ENCODE measurements around the gene GALNT18. TPM values are rescaled to one million over a fixed set of nuclear protein-coding genes. Genes with fewer than 3 reads are reported as not detected.

The GALNT18 gene
- total RNA-seq, 1 donor from 2014 or later: 22.1 TPM

DNA sequence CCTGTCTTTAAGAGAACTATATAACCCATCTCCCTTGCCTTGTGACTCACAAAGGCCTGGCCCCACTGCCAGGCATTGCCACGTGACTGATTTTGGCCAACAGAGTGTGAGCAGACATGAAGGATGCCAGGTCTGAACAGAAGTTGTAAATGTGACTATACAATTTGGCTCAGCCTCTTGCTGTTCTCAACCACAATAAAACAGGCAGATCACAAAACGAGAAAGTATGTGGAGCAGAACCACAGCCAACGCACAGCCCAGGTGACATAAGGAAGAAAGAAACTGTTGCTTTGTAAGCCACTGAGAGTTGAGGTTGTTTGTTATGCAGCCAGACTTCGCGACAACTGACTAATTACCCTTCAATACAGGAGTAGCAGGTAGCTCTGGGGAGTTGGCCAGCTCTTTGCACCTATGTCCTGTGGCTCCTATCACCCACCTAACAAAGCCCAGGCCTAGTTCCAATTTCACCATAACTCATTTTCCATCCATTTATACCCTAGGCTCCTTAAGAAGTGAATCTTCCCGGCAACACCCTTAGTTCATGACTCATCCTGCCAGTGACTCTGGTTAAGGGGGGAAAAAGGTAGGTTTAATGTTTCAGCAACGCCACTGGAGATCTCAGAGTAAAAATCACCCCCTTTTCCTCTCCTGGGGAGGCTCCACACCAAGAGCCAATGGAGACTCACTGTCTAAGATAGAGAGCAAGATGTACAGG is 53.7 kb downstream of the GALNT18 start:
- H3K9me3 ChIP-seq: no peaks in the 10 kb centered on the region
- peaks cover 37% of the 10 kb centered on the region for H3K4me1 ChIP-seq
- TF ChIP-seq POLR2A (IDR thresholded peaks at IDR 0.05) (no peak), CTCF (IDR thresholded peaks at IDR 0.05) (no peak), POLR2AphosphoS5 (IDR thresholded peaks at IDR 0.05; ENCODE audit: insufficient read depth in 1 of 2, low read depth in 1 of 2) (peak in 1 of 2 donors; percentile 65)
- H3K27ac ChIP-seq: peak overlapping the region; percentile 49
- H3K4me3 ChIP-seq: no peak overlapping the region
- DNase-seq (ENCODE audit: extremely low spot score in 2 of 2): no peak
- no peaks in the 10 kb centered on the region for H3K36me3 ChIP-seq
- no peaks in the 10 kb centered on the region for H3K27me3 ChIP-seq
- intact Hi-C loops (cut with DNase I): no loop called here

DNA sequence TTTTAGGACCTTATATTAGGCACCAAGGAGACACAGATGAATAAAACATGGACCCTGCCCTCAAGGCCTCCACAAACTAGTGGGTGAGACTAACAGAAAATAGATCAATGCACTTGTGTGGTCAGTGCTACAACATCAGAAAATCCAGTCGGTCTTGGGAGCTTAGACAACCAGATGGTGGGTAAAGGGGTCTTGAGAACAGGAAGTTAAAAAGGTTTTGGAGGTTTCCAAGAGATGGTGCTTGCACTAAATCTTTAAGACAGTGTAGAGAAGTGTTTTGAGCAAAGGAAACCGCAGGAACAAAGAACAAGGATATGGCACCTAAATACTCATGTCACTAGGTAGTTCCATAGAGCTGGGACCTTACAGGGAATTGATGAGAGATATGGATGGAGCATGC is 56.2 kb downstream of the GALNT18 start:
- Histone ChIP-seq H3K9me3 (no peaks in the 10 kb centered on the region), H3K36me3 (no peaks in the 10 kb centered on the region), H3K4me1 (peaks cover 41% of the 10 kb centered on the region), H3K4me3 (no peak overlapping the region), H3K27me3 (no peaks in the 10 kb centered on the region), H3K27ac (no peak overlapping the region)
- no peak for DNase-seq (ENCODE audit: extremely low spot score in 2 of 2)
- TF ChIP-seq POLR2AphosphoS5 (IDR thresholded peaks at IDR 0.05; ENCODE audit: insufficient read depth in 1 of 2, low read depth in 1 of 2) (no peak), POLR2A (IDR thresholded peaks at IDR 0.05) (no peak), CTCF (IDR thresholded peaks at IDR 0.05) (no peak)
- intact Hi-C loops (cut with DNase I): no loop called here

DNA sequence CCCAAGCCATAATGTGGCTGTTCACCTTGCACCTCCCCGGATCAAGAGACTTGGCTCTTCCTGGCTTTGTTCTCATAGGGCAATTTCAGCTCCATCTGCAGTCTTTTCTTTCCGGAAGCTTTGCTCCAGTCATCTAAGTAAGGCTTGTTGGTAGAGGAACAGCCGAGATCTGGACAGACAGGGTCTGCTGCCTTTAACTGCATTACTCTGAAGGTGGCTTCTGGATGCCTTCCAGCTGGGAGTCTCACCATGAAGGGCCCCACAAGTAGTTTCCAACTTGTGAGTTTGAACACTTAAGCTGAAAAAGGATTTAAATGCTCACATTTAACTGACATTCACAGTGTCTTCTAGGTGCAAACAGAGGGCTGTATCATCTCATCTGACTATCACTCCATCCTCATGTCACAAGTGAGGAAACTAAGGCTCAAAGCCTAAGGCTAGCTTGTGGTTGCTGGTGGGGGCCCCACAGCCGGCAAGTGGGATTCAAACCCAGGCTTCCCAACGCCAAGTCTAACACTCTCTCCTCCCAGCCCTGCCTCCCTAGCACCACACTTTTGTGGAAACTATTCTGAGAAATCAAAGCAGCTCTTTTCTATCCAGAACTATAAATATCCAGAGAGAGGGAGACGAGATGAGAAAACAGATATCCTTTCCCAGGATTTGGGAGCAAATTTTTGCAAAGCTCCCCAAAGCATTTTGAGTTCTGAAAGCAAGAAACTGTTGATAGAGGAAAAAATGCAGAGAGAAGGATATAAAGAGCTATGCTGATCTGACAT is 58.4 kb downstream of the GALNT18 start:
- no peak overlapping the region for H3K27ac ChIP-seq
- no peak for DNase-seq (ENCODE audit: extremely low spot score in 2 of 2)
- no peaks in the 10 kb centered on the region for H3K27me3 ChIP-seq
- no peak overlapping the region for H3K4me3 ChIP-seq
- intact Hi-C loops (cut with DNase I): no loop called here
- H3K9me3 ChIP-seq: no peaks in the 10 kb centered on the region
- TF ChIP-seq POLR2A (IDR thresholded peaks at IDR 0.05) (no peak), POLR2AphosphoS5 (IDR thresholded peaks at IDR 0.05; ENCODE audit: insufficient read depth in 1 of 2, low read depth in 1 of 2) (no peak), CTCF (IDR thresholded peaks at IDR 0.05) (no peak)
- H3K36me3 ChIP-seq: no peaks in the 10 kb centered on the region
- peaks cover 29% of the 10 kb centered on the region for H3K4me1 ChIP-seq

GRCh38 chr11:11561991-11562390 is 59.8 kb downstream of the GALNT18 start:
- intact Hi-C loops (cut with DNase I): no loop called here
- Histone ChIP-seq H3K4me3 (no peak overlapping the region), H3K9me3 (no peaks in the 10 kb centered on the region), H3K4me1 (peaks cover 20% of the 10 kb centered on the region), H3K36me3 (no peaks in the 10 kb centered on the region), H3K27me3 (no peaks in the 10 kb centered on the region), H3K27ac (no peak overlapping the region)
- DNase-seq (ENCODE audit: extremely low spot score in 2 of 2): no peak
- no peak for TF ChIP-seq POLR2AphosphoS5 (IDR thresholded peaks at IDR 0.05; ENCODE audit: insufficient read depth in 1 of 2, low read depth in 1 of 2)
- TF ChIP-seq POLR2A (IDR thresholded peaks at IDR 0.05): no peak
- TF ChIP-seq CTCF (IDR thresholded peaks at IDR 0.05): no peak

DNA sequence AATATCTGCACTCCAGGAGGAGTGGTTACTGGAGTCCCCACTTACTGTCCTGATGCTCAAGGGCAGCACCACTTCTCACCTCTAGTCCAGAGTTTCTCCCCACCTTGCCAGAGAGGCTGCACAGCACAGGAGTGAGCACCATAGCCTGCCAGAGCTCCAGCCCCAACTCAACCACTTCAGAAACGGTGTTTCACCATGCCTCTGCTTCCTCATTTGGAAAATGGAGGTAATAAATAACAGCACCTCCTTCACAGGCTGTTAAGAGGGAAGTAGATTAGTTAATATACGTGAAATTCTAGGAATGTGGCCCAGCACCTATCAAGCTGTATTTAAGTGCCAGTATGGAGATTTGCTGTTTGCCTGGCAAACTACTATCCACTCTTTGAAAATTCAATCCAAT is 63.0 kb downstream of the GALNT18 start:
- intact Hi-C loops (cut with DNase I): no loop called here
- Histone ChIP-seq H3K27ac (no peak overlapping the region), H3K9me3 (no peaks in the 10 kb centered on the region), H3K4me3 (no peak overlapping the region), H3K27me3 (no peaks in the 10 kb centered on the region), H3K4me1 (peaks cover 24% of the 10 kb centered on the region), H3K36me3 (no peaks in the 10 kb centered on the region)
- no peak for DNase-seq (ENCODE audit: extremely low spot score in 2 of 2)
- no peak for TF ChIP-seq POLR2A (IDR thresholded peaks at IDR 0.05)
- no peak for TF ChIP-seq CTCF (IDR thresholded peaks at IDR 0.05)
- TF ChIP-seq POLR2AphosphoS5 (IDR thresholded peaks at IDR 0.05; ENCODE audit: insufficient read depth in 1 of 2, low read depth in 1 of 2): no peak
